GM19043 (cell line): ENCODE data around the gene HIVEP3.

Experiments used
- ATAC-seq: cut with Tn5 transposase; IDR thresholded peaks from one replicate; pipeline ENCODE4 v1.9.1; 2021; ENCODE audit warnings: low read depth; ENCODE audit not compliant: unreplicated experiment

HIVEP3 gene

DNA sequence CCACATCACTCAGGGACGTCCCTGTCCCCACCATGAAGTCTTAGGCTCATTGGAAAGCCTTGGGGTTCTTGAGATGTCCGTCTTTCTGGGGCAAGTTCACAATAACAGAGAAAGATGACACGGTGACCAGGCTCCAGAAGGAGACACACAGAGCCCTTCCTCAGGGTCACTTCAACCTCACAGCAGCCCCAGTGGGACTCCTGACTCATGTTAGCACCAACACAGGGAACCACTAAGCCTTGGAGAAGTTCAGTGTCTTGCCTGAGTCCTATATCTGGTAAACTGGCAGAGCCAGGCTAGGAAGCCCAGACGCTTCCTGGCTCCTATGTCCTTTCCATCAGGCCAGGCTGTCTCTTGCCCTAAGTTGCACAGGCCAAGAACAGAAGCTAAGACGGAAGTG, 199.1 kb downstream of the HIVEP3 start:
- no peak for ATAC-seq

DNA sequence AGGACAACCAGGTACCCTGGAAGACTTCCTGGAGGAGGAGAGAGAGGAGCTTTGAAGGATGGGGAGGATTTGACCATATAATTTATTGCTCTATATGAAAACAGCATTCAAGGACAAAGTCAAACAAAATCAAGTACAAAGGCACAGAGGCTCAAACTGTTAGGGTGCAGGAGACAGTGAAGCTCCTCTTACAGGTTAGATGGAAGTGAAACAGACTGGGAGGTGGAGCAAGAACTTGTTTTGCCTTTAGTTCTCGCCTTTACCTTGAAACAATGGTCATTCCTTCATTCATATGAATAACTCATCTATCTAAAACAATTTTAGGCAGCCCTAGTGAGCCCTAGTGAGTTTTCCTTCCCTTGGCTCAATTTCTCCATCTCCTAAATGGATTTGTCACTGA, 199.6 kb downstream of the HIVEP3 start:
- ATAC-seq = no peak

DNA sequence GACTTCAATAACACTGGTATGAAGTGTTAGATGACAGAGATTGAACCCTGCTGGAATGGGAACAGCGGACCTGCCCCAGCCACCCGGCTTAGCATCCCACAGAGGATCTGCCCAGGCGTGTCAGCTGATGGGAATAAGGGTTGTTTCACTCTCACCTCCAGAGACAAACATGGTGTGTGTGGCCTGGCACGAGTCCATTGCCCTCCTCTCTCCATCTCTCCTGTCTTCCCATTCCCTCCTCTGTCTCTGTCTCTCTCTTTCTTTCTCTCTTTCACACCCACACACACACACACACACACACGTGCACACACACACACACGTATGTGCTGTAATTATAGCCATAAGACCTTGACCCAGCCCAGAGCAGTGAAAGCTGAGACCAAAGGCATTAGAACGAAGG, 200.2 kb downstream of the HIVEP3 start:
- no peak for ATAC-seq

GRCh38 chr1:41716188-41717130, 202.3 kb downstream of the HIVEP3 start:
- no peak for ATAC-seq

DNA sequence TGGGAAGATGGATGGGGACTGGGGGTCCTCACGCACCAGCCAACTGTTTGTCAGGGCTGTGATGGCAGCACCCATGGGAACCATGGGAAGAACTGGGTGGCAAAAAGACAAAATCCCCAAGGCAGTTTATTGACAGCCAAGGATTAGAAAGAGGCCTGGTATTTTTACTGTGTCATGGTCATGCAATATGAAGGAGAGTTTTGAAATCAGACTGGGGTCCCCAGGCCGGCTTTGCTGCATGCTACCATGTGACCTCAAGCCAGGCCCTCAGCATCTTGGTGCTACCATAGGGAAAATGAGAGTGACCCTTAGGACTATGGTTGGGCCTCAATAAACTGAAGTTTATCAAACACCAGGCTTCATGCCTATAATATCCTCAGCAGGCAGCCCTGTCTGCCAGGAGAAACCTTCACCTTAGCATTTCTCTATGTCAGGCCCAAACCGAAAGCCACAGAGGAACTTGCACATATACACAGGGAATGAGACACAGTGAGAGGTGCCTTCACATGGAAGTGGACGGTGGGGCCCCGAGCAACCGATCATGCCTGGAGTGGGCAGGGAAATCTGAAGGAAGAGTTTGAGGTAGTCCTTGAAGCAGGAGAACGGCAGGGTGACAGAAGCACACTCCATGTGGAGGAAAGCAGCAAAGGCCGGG, 203.2 kb downstream of the HIVEP3 start:
- ATAC-seq = no peak

DNA sequence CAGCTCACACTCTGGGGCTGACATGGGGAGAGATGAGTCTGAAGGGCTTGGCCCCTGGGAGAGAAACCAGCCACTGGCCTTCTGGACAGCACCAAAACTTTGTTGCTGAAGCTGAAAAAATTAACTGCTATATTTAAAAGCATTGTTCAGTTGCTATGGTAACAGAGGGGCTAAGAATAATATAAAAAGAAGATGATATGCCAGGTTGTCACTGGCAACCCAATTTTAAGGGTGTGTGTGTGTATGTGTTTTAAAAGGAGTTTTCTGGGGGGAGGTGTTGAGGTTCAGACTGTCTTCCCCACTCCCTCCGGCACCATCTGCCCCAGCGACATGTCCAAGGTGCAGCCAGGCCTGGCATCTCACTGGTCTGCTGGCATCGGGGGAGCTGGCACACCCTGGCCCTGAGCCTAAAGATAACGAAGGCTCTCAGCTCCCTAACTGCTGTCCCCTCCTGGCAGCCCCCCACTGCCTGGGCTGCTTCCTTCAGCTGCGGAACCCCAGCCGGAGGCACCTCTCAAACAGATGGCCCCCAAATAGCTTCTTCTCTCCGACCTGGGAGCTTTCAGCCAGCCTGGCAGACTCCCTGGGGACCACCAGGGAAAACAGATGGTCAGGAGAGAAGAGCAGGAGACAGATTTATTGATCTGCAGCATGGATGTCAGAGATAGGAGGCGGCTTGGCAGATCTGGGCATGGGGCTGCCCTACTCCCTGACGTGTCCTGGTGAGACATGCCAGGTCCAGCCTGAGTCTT, 203.9 kb downstream of the HIVEP3 start:
- no peak for ATAC-seq

DNA sequence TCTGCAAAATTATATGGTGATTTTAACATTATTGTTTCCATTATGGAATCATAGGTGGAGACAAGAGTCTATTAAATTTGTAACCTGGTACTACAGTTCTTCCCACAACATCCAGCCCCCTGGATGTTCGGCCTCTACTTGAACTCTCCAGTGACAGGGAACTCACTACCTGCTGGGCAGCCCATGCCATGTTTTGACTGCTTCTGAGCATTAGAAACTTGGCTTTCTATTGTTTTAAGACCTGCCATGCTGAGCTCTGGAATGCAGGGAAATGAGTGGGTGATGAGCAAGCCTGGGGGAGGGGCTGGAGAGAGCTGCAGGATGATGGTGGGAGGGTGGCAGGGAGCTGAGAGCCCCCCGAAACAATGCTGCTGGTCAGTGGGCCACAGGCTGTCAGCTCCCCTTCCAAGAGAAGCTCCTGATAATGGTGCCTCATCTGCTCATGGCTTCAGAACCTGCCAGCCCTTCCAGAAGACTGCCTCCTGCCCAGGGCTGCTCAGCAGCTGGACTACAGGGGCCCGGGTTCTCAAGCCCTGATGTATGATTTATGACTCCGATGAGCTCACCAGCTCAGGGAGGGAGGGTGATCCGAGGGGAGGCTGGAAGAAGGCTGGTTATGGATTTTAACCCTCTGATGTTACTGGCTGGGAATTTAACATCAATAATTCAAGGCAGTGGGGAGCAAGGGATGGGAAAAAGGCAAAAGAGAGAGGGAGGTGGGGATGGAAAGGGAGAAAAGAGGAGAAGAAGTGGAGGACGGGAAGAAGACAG, 205.0 kb downstream of the HIVEP3 start:
- no peak for ATAC-seq

DNA sequence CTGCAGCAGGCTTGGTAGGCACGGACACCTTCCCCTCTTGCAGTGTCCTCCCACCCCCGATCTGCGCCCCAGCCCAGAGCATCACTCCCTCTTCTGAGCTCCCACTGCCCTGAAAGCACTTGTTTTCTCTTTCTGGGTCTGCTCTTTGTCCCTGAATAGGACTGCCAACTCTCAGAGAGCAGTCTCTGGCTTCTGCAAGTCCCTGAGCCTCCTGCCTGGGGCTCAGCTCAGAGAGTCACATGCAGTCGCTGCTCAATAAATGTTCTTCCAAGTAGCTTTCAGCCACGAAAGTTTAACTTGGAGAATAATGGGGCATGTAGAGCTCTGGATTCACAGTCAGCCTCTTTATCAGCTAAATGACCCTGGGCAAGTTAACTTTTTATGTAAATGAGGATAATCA, 205.6 kb downstream of the HIVEP3 start:
- no peak for ATAC-seq

DNA sequence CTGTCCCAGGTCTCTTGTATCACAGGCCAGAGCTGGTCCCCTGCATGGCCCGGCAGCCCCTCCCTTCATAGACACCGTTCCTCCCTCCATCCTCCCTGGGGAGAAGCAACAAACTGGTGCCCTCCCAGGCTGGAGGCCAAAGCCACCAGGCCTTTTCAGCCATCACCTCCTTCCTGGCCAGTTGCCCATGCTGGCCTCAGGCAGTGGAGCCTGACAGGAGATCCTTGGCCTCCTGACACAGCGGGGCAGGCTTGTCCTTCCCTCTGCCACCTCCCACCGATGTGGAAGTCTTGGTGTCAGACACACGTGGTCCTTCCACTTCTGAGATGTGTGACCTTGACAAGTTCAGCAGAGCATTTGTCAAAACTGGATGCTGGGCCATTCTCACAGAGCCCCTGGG, 206.0 kb downstream of the HIVEP3 start:
- no peak for ATAC-seq

GRCh38 chr1:41712081-41712480, 206.6 kb downstream of the HIVEP3 start:
- no peak for ATAC-seq

DNA sequence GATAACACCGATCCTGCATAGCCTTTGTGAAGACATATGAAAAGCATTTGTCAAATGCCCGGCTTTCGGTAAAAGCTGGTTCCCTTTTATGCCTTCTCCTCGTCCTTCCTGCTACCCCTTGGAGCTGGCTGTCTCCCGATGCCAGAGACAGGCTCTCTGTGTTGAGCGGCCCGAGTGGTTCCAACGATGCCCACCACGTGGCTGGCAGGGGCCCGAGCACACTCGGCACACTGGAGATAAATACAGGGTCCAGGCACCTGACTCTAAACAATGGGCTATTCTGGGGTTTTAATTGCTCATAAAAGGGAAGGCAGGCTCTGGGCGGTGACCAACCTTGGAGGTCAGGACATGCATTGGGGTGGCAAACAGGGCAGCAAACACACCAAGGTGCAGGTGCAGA, 207.1 kb downstream of the HIVEP3 start:
- ATAC-seq = no peak

DNA sequence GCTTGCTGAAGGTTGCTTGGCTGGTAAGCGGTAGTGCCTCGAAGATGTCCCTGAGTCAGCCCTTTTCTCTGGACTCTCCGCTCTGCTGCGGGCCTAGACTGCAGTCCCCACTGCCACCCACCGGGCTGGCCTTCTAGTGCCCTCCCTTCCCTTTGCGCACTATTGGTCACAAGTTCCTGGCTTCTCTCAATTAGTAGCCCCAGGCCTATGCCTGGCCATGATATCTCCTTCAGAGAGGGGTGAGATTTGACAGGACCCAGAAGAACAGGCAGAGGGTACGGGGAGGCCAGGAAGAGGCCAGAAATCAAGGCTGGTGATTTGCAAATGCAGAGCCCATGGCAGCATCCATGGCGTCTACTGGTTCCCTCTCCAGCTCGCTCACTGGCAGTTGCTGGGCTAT, 207.7 kb downstream of the HIVEP3 start:
- no peak for ATAC-seq

DNA sequence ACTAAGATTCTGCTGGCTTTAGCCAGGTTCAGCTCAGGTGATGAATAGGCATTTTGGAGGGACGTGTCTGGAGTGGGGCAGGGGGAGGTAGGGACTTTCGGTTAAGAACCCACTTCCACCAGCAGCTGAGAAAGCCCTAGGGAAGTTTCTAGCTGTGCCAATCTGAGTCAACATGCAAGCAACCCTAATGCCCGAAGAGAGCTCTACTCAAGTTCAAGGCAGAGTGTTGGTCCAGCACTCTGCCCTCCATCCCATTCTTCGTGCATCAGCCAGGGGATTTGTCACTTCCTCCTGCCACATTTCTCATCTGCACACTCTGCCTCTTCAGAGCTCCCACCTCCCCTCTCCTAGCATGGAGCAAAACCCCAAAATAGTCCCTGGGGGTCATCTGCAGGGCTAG, 208.8 kb downstream of the HIVEP3 start:
- no peak for ATAC-seq

DNA sequence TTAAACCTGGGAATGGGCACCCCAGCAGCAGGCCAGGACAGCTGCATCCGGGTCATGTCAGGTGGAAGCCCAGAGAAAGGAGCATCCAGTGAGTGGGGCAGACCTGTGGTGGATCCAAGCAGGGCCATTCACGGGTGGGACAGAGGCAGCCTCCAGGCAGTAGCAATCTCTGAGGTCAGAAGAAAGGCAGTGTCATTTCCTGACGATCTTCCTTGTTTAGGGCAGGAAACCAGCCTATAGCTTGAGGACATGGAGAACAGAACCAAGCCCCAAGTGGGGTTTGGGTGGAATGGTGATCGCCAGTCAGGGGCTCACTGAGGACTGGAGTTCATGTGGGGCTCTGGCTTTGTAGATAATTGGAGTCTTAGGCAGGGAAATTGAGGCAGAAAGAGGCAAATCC, 209.4 kb downstream of the HIVEP3 start:
- no peak for ATAC-seq

GRCh38 chr1:41708332-41708731, 210.4 kb downstream of the HIVEP3 start:
- no peak for ATAC-seq

- ATAC-seq = no peak
Measured at GRCh38 chr1:41707793-41708192, 210.9 kb downstream of the HIVEP3 start.

DNA sequence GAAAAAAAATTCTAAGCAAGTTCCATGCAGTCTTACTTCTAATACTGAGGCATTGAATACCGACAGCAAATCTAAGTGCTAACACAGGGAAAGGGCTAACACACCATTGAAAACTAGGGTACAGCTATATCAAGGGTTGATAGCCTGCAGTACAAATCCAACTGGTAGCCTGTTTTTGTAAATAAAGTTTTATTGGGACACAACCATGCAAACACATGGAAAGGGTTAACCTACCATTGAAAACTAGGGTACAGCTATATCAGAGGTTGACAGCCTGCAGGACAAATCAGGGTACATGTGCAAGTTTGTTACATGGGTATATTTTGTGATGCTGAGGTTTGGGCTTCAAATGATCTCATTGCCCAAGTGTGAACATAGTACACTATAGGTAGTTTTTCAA, 212.9 kb downstream of the HIVEP3 start:
- ATAC-seq = no peak

- ATAC-seq = no peak
Measured at GRCh38 chr1:41704196-41704595, 214.5 kb downstream of the HIVEP3 start.

- ATAC-seq = no peak
Measured at GRCh38 chr1:41702771-41703170, 216.0 kb downstream of the HIVEP3 start.

DNA sequence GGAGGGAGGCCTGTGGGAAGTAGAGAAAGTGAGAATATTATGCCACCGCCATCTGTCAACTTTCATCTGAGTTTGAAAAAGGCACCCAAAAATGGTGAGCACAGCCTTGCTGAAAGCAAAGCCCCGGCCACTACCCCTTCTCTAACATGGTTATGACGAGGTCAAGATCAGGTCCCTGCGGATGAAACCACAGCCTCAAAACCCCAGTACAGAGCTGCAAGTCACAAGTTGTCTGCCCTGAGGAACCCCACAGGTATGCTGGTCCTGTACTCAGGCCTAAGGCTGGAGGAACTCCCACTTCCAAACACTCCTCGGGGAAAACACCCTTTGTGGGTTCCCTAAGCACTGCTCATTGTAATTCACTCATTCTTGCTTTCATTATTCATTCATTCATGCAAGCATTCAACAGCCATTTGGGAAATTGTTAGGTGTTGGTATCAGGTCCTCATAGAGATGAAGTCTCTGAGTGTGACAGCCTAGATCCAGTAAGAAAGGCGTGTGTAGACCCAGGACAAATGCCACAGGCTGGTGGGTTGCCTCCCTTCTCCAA, 217.7 kb downstream of the HIVEP3 start:
- no peak for ATAC-seq
